T-helper 22 cell (primary cell): ENCODE results near the gene COL4A2.
A peak's percentile ranks its signal among the peaks of the same experiment; 100 is the strongest.

Experiments used
- DNase-seq: peaks from one replicate; pipeline ENCODE4 v3.0.0-alpha.2; 2020; ENCODE audit warnings: low read depth

COL4A2 gene

GRCh38 chr13:110455941-110456340 lies 148.9 kb downstream of the COL4A2 start:
- DNase-seq, result peak; percentile 12

DNA sequence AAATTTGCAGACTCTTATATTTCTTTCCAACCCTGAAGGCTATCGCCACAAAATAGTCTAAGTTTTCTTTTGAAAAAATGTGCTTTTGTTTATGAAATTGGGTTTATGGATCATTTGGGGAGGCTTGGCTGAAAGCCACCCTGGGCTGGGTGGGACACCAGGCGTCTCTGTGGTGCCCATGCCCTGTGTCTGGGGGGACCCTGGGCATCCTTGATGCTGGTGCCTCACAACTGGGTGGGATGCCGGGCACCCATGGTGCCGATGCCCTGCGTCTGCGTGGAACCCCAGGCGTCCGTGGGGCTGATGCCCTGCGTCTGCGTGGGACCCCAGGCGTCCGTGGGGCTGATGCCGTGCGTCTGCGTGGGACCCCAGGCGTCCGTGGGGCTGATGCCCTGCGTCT lies 149.5 kb downstream of the COL4A2 start:
- no peak for DNase-seq

GRCh38 chr13:110457361-110457760 lies 150.3 kb downstream of the COL4A2 start:
- DNase-seq, result no peak

GRCh38 chr13:110458017-110458416 lies 150.9 kb downstream of the COL4A2 start:
- no peak for DNase-seq

GRCh38 chr13:110458594-110459365 lies 151.7 kb downstream of the COL4A2 start:
- no peak for DNase-seq

DNA sequence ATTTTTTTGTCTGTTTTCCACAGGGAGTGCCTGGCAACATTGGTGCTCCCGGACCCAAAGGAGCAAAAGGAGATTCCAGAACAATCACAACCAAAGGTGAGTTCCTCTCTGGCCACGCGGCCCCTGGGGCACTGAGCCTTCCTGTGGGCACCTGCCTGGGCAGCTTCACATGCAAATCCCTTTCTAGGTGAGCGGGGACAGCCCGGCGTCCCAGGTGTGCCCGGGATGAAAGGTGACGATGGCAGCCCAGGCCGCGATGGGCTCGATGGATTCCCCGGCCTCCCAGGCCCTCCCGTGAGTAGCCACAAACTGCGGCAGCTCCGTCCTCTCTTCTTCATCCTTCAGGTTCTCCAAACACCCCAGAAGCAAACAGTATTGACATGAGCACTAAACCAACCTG lies 155.0 kb downstream of the COL4A2 start:
- no peak for DNase-seq

- no peak for DNase-seq
Observed at GRCh38 chr13:110463156-110463555, 156.1 kb downstream of the COL4A2 start.

DNA sequence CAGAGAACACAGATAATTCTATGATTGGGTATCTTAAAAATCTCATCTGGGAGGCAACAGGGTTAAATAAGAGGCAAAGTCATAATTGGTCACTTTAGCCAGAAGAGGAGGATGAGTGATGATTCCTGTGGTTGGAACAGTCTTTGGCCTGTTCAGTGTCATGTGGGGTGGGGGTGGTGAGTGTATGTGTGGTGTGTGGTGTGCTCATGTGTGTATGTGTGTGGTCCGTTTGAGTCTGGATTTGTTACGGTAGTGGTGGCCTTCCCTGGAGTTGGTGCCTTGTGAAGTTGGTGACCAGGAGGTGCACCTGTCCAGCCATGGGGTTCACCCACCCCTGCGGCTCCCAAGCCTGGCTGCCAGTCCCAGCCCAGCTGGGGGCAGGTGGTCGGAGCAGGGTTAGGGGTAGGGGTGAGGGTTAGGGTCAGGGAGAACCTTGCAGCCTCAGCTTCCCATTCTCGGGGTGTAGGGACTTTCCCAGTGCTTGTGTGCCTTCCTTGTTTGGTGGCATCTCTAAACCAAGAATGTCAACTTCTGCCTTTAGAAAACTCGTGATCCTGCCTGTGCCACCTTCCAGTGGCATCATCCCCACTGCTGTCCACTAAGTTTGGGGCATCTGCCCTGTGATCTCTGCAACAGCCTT lies 156.9 kb downstream of the COL4A2 start:
- no peak for DNase-seq

GRCh38 chr13:110464556-110465333 lies 157.7 kb downstream of the COL4A2 start:
- no peak for DNase-seq

DNA sequence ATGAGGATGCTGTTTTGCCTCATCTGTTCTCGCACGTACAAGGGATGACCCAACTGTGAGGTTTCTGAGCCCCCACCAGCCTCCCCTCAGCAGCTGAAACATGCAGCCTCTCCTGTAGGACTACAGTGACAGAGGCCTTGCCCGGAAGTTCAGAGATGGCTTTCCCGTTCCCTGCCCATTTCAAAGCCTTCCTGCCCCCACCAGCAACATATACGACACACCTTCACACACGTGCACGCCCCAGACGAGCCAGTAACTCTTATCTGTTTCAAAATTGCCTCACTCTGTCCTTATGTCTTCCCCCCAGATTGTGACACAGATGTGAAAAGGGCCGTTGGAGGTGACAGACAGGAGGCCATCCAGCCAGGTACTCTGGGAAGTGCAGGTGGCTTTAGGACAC lies 158.6 kb downstream of the COL4A2 start:
- DNase-seq, result no peak

DNA sequence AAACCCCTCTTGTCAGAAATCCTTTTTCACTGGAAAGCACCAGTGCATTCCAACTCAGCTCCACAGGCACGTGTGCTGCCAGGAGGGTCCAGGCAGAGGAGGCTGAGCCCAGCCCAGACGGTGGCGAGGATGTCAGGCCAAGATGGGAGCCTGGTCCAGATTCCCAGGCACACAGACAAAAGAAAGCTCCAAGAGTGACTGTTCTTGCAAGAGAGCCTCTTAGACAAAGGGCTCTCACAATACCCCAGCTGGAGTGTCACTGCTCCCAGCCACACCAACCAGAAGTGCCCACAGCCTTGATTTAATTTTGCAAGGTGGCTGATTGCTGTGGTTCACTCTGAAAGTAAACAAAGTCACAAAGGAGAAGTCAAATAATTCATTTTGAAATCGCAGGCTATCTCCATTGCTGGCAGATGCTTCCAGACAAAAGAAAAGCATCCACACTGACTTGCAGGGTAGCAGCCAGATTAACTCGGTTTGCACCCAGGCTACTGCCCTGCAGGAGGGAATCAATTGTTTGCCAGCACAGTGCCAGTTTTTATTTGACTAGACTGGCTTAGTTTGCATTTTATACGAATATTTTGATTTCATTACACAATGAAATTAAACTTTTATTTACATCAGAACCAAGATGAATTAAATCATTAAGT lies 159.3 kb downstream of the COL4A2 start:
- no peak for DNase-seq

DNA sequence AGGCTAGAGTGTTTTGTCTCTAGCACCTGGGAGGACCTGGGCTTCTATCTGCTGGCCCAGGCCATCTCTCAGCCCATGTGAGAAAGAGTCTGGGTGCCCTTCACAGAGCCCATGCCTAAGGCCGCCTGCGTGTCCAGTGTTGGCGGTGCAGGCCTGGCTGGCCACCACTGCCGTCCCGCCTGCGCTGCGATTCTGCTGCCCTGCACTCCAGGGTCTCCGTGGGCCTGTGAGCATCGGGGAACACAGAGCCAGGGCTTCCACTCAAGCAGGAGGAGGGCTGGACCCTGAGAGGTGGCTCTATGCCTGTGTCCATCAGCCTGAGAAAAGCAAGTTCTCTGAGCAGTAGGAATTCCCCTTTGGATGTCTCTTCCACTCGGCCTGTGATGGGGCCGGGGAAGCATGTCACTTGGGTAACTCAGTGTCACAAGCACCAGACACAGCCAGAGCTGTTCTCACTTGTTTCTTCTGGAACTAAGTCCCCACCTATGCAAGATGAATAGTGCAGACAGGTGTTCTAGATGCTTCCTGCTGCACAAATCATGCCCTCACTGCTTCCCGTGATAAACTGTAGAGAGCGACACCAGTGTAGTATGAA lies 160.5 kb downstream of the COL4A2 start:
- no peak for DNase-seq

DNA sequence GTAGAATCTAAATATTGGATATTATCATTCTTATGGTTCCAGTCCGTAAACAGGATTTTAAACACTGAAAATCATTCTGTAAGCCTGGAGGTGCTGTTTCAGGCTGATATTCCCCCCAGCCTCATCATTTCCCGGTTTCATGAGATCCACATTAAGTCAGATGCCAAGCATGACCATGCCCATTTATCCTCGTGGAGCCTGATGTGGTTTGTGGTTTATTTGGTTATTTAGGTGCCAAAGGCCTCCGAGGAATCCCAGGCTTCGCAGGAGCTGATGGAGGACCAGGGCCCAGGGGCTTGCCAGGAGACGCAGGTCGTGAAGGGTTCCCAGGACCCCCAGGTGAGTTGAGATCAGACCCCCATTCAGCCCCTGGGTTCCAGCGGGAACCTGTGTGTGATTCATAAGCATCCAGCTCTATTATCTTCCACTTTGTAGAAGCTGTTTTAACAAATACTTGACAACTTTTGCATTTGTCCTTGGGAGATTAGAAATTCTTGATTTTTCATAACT lies 162.0 kb downstream of the COL4A2 start:
- DNase-seq, result no peak

GRCh38 chr13:110469597-110469996 lies 162.5 kb downstream of the COL4A2 start:
- no peak for DNase-seq

- DNase-seq, result no peak
Observed at GRCh38 chr13:110470272-110471009, 163.4 kb downstream of the COL4A2 start.

- no peak for DNase-seq
Observed at GRCh38 chr13:110471156-110471832, 164.2 kb downstream of the COL4A2 start.

GRCh38 chr13:110471833-110472162 lies 164.7 kb downstream of the COL4A2 start:
- DNase-seq, result no peak

DNA sequence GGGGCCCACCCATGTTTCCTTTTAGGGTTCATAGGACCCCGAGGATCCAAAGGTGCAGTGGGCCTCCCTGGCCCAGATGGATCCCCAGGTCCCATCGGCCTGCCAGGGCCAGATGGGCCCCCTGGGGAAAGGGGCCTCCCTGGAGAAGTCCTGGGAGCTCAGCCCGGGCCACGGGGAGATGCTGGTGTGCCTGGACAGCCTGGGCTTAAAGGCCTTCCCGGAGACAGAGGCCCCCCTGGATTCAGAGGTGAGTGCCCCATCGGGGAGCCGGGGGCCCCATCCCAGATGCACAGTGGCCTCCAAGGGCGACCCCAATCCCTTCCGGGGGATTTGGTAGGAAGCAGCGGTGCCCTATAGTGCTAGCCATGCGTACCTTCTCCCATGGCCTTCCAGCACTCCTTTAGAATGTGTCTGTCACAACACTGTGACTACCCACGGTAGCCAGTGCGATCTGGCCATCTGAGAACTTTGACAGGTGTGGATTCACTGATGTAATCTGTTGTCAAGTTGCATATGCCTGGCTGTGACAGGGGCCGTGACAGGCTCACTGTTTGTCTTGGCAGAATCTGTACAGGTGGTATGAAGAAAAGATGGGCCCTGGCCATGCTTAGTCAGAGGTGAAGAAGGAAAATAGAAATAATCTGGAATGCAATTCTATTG lies 165.9 kb downstream of the COL4A2 start:
- no peak for DNase-seq

DNA sequence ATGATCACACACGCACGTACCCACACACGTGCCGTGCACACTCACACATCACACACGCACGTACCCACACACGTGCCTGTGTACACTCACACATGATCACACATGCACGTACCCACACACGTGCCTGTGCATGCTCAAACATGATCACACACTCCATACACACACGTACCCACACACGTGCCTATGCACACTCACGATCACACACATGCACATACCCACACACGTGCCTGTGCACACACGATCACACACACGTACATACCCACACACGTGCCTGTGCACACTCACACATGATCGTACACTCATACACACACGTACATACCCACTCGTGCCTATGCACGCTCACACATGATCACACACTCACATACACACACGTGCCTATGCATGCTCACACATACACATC lies 167.6 kb downstream of the COL4A2 start:
- no peak for DNase-seq

DNA sequence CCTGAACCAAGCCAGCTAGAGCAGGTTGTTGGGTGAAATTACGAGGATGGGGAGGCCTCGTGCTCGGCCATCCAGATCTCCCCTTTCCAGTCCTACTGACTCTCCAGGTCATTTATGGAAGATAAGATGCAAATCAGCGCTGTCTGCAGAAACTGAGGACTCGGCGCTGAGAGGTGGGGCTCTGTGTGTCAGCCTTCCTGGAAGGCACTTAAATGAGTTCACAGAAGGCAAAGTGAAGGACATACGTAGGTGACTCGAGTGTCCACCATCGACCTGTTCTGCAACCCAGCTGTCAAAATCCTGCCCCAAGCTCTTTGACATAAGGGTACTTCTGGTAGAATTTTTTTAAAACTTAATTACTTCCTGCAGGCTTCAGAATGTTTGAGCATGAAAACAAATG lies 168.0 kb downstream of the COL4A2 start:
- no peak for DNase-seq
